K562 (cell line): ENCODE measurements around the gene C22orf39. TPM values are rescaled to one million over a fixed set of nuclear protein-coding genes. Genes with fewer than 3 reads are reported as not detected.

Experiments used
- CHD7 ChIP-seq: fragments of 200-600 bp; sonication (generic); IDR thresholded peaks from one replicate; pipeline ENCODE4 v1.6.1; 2012; ENCODE audit warnings: mild to moderate bottlenecking, low read depth, low read length, inconsistent platforms
- JUN ChIP-seq, 2 experiments: sonication (generic) in 1 of 2; formaldehyde crosslinking in 1 of 2; IDR thresholded peaks; 2 replicates each; pipeline versions ENCODE4 v1.6.1 to v1.8.0; 2012 to 2022; ENCODE audit warnings: borderline replicate concordance in 2 of 2, mild to moderate bottlenecking in 2 of 2, improper control_type of control experiment in 1 of 2, low read depth in 1 of 2, low read length in 1 of 2, missing genetic modification reagents in 1 of 2
- KDM4B ChIP-seq, 2 experiments: fragments of 450-650 bp in 1 of 2; sonication (generic) in 1 of 2; IDR thresholded peaks; 2 replicates each; pipeline ENCODE4 v1.6.1; 2016 to 2017; ENCODE audit warnings: borderline replicate concordance in 2 of 2, antibody characterized with exemption in 1 of 2, low read depth in 1 of 2, mild to moderate bottlenecking in 1 of 2
- NCOA4 ChIP-seq: fragments of 450-650 bp; IDR thresholded peaks from 2 replicates; pipeline ENCODE4 v1.6.1; 2018; ENCODE audit warnings: mild to moderate bottlenecking; ENCODE audit not compliant: partially characterized antibody
- NFIX ChIP-seq: fragments of 250-450 bp; sonication (Bioruptor Pico); IDR thresholded peaks from 2 replicates; pipeline ENCODE4 v1.4.0; 2020; ENCODE audit warnings: low read depth, mild to moderate bottlenecking, moderate library complexity
- SNRNP70 ChIP-seq: fragments of 200-400 bp; formaldehyde crosslinking; optimal IDR thresholded peaks from 2 replicates; pipeline ENCODE3; 2017; ENCODE audit warnings: low read depth, low read length
- TEAD4 ChIP-seq, 2 experiments: sonication (generic) in 1 of 2; formaldehyde crosslinking in 1 of 2; IDR thresholded peaks; 2 replicates each; pipeline versions ENCODE4 v1.6.1 to v1.8.0; 2012 to 2022; ENCODE audit warnings: borderline replicate concordance in 1 of 2, inconsistent platforms in 1 of 2, low read length in 1 of 2, mild to moderate bottlenecking in 1 of 2, missing genetic modification reagents in 1 of 2
- TRIM25 ChIP-seq: fragments of 450-650 bp; IDR thresholded peaks from 2 replicates; pipeline ENCODE4 v1.7.0; 2016; ENCODE audit warnings: borderline replicate concordance
- U2AF2 ChIP-seq: fragments of 200-400 bp; formaldehyde crosslinking; optimal IDR thresholded peaks from 2 replicates; pipeline ENCODE3; 2017; ENCODE audit warnings: low read depth, mild to moderate bottlenecking, low read length
- USF2 ChIP-seq: sonication (generic); formaldehyde crosslinking; IDR thresholded peaks from 2 replicates; pipeline ENCODE4 v1.5.0; 2020; ENCODE audit warnings: missing genetic modification reagents
- ZC3H11A ChIP-seq: IDR thresholded peaks from 2 replicates; pipeline ENCODE4 v1.6.1; 2012; ENCODE audit warnings: low read depth, low read length, improper control_type of control experiment
- ZNF444 ChIP-seq: fragments of 250-450 bp; sonication (Bioruptor Pico); IDR thresholded peaks from 2 replicates; pipeline ENCODE4 v1.4.0; 2020; ENCODE audit warnings: mild to moderate bottlenecking, moderate library complexity
- ZNF717 ChIP-seq: fragments of 250-450 bp; sonication (Bioruptor Pico); IDR thresholded peaks from 2 replicates; pipeline ENCODE4 v1.5.0; 2021
- polyA plus RNA-seq, 8 experiments: library from polyadenylated mRNA; depleted of rRNA in 4 of 8; stranded (reverse) in 5 of 8; unstranded in 3 of 8; fragments of >200 nt; fragmentation: Nextera tagmentation in 2 of 8; fragmentation: Illumina TruSeq in 1 of 8; extraction: Ambion mirVana in 2 of 8; extraction: Trizol in 1 of 8; gene quantifications; 2 replicates each; pipeline versions ENCODE4 v1.2.1 to v1.2.3, GENCODE V29; 2011 to 2014; ENCODE audit warnings: inconsistent platforms in 1 of 8, missing spikeins in 1 of 8
- total RNA-seq, 7 experiments: library from RNA; depleted of rRNA in 6 of 7; stranded (reverse); fragments of >200 nt in 6 of 7; fragmentation: Illumina TruSeq in 2 of 7; extraction: Trizol in 2 of 7; gene quantifications; 2 replicates each; pipeline versions ENCODE4 v1.2.1 to v1.2.3, GENCODE V29; 2011 to 2021; ENCODE audit warnings: low replicate concordance in 1 of 7

The C22orf39 gene
- total and polyA plus RNA-seq, 9 of the 15 experiments (the other 6 are each of a cell fraction or from before 2014, with no cell fraction given), result 20.4 to 139 (median 66.8) TPM

GRCh38 chr22:19398206-19398605 is 49.3 kb downstream of the C22orf39 start (continued):
- TF ChIP-seq TRIM25 (no peak), NFIX (CRISPR knock-in tag) (0 out of 2 replicates have a peak, but pooled peaks have one; percentile 9), U2AF2 (no peak), ZNF444 (CRISPR knock-in tag) (no peak), ZC3H11A (no peak), SNRNP70 (peak; percentile 31), CHD7 (peak; percentile 70), NCOA4 (no peak), ZNF717 (CRISPR knock-in tag) (no peak), TEAD4 (IDR thresholded peaks at IDR 0.05; ENCODE audit: low read length) (no peak), TEAD4 (CRISPR knock-in tag; IDR thresholded peaks at IDR 0.05; ENCODE audit: borderline replicate concordance) (no peak), KDM4B (IDR thresholded peaks at IDR 0.05; ENCODE audit: borderline replicate concordance in 2 of 2, low read depth in 1 of 2) (0 out of 4 replicates have a peak, but pooled peaks of 1 of the 2 experiments have one; percentile 9), USF2 (CRISPR knock-in tag) (no peak; the same call in 1 of the 2 replicates), JUN (IDR thresholded peaks at IDR 0.05; ENCODE audit: borderline replicate concordance, low read depth, low read length) (no peak), JUN (CRISPR knock-in tag; IDR thresholded peaks at IDR 0.05; ENCODE audit: borderline replicate concordance) (no peak)
